HepG2 (cell line): ENCODE results near the gene SMARCA4. TPM values are rescaled to one million over a fixed set of nuclear protein-coding genes. Genes with fewer than 3 reads are reported as not detected.
A peak's percentile ranks its signal among the peaks of the same experiment; 100 is the strongest.

ENCODE experiments used
- AGO1 ChIP-seq: fragments of 200-400 bp; formaldehyde crosslinking; IDR thresholded peaks from 2 replicates; pipeline ENCODE4 v1.6.1; 2017; ENCODE audit warnings: mild to moderate bottlenecking, low read depth, low read length, moderate library complexity; ENCODE audit not compliant: poor library complexity, severe bottlenecking
- CEBPB ChIP-seq: IDR thresholded peaks from 2 replicates; pipeline ENCODE4 v1.6.1; 2011; ENCODE audit warnings: low read depth, low read length, improper control_type of control experiment, borderline replicate concordance
- CHD2 ChIP-seq: IDR thresholded peaks from 2 replicates; pipeline ENCODE4 v1.6.1; 2011; ENCODE audit warnings: low read depth, low read length, improper control_type of control experiment
- DNMT3B ChIP-seq: conservative IDR thresholded peaks from 2 replicates; pipeline ENCODE4 v1.6.1; 2016; ENCODE audit warnings: missing biosample characterization, control low read depth
- KMT2A ChIP-seq: sonication (generic); formaldehyde crosslinking; IDR thresholded peaks from 2 replicates; pipeline ENCODE4 v1.4.0; 2020; ENCODE audit warnings: missing genetic modification reagents
- NFE2L1 ChIP-seq: sonication (generic); formaldehyde crosslinking; IDR thresholded peaks from 2 replicates; pipeline ENCODE4 v1.4.0; 2020; ENCODE audit warnings: missing genetic modification reagents, mild to moderate bottlenecking, borderline replicate concordance
- TAF15 ChIP-seq: fragments of 200-400 bp; formaldehyde crosslinking; IDR thresholded peaks from one replicate; pipeline ENCODE4 v1.6.1; 2018; ENCODE audit warnings: mild to moderate bottlenecking, low read depth, low read length; ENCODE audit not compliant: poor library complexity, severe bottlenecking
- ZBTB33 ChIP-seq: sonication (generic); formaldehyde crosslinking; IDR thresholded peaks from 2 replicates; pipeline ENCODE4 v1.4.0; 2020; ENCODE audit warnings: missing genetic modification reagents
- ZMYM3 ChIP-seq: sonication (generic); formaldehyde crosslinking; IDR thresholded peaks from 2 replicates; pipeline ENCODE4 v1.5.1; 2020; ENCODE audit warnings: mild to moderate bottlenecking, missing genetic modification reagents
- ZNF83 ChIP-seq: sonication (generic); formaldehyde crosslinking; IDR thresholded peaks from 2 replicates; pipeline ENCODE4 v1.4.0; 2020; ENCODE audit warnings: missing genetic modification reagents, mild to moderate bottlenecking, borderline replicate concordance
- polyA plus RNA-seq, 8 experiments: library from polyadenylated mRNA; depleted of rRNA in 3 of 8; stranded (reverse) in 7 of 8; unstranded in 1 of 8; fragments of >200 nt; fragmentation: Illumina TruSeq in 4 of 8; extraction: Trizol in 4 of 8; gene quantifications; 2 replicates each; pipeline versions ENCODE4 v1.2.1 to v1.2.3, GENCODE V29; 2011 to 2016; ENCODE audit warnings: low read depth in 4 of 8, missing spikeins in 1 of 8, mixed read lengths in 1 of 8; ENCODE audit not compliant: insufficient read depth in 1 of 8
- total RNA-seq, 5 experiments: library from RNA; depleted of rRNA; stranded (reverse); fragments of >200 nt; fragmentation: Illumina TruSeq; extraction: Trizol; gene quantifications; 2 replicates each; pipeline ENCODE4 v1.2.3, GENCODE V29; 2016; ENCODE audit warnings: low read depth in 1 of 5
- TF ChIP-seq, protein P1 (sequence below): sonication (generic); formaldehyde crosslinking; conservative IDR thresholded peaks from 2 replicates; pipeline ENCODE4 v1.4.0; 2020; ENCODE audit warnings: mild to moderate bottlenecking, missing genetic modification reagents, moderate library complexity
- TF ChIP-seq, protein P2 (sequence below): sonication (generic); formaldehyde crosslinking; conservative IDR thresholded peaks from 2 replicates; pipeline ENCODE4 v1.8.1; 2023; ENCODE audit warnings: missing genetic modification reagents
- TF ChIP-seq, protein P3 (sequence below): sonication (generic); formaldehyde crosslinking; IDR thresholded peaks from 2 replicates; pipeline ENCODE4 v1.5.1; 2020; ENCODE audit warnings: mild to moderate bottlenecking, missing genetic modification reagents, borderline replicate concordance
- TF ChIP-seq, protein P4 (sequence below): sonication (generic); formaldehyde crosslinking; IDR thresholded peaks from 2 replicates; pipeline ENCODE4 v1.4.0; 2020; ENCODE audit warnings: missing genetic modification reagents, borderline replicate concordance

The SMARCA4 gene
- total and polyA plus RNA-seq, 2 of the 13 experiments (the other 11 are each of a cell fraction or from before 2014, with no cell fraction given), result 25.4 to 45.9 TPM

GRCh38 chr19:11078893-11079292 is 118.1 kb downstream of the SMARCA4 start (continued):
- no peak for TF ChIP-seq CEBPB
- no peak for TF ChIP-seq DNMT3B (CRISPR knock-in tag)
- TF ChIP-seq NFE2L1 (CRISPR knock-in tag), result no peak
- TF ChIP-seq, protein P1, sequence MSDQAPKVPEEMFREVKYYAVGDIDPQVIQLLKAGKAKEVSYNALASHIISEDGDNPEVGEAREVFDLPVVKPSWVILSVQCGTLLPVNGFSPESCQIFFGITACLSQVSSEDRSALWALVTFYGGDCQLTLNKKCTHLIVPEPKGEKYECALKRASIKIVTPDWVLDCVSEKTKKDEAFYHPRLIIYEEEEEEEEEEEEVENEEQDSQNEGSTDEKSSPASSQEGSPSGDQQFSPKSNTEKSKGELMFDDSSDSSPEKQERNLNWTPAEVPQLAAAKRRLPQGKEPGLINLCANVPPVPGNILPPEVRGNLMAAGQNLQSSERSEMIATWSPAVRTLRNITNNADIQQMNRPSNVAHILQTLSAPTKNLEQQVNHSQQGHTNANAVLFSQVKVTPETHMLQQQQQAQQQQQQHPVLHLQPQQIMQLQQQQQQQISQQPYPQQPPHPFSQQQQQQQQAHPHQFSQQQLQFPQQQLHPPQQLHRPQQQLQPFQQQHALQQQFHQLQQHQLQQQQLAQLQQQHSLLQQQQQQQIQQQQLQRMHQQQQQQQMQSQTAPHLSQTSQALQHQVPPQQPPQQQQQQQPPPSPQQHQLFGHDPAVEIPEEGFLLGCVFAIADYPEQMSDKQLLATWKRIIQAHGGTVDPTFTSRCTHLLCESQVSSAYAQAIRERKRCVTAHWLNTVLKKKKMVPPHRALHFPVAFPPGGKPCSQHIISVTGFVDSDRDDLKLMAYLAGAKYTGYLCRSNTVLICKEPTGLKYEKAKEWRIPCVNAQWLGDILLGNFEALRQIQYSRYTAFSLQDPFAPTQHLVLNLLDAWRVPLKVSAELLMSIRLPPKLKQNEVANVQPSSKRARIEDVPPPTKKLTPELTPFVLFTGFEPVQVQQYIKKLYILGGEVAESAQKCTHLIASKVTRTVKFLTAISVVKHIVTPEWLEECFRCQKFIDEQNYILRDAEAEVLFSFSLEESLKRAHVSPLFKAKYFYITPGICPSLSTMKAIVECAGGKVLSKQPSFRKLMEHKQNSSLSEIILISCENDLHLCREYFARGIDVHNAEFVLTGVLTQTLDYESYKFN (CRISPR knock-in tag), result peak; percentile 33; the same call in 1 of the 2 replicates
- TF ChIP-seq, protein P2, sequence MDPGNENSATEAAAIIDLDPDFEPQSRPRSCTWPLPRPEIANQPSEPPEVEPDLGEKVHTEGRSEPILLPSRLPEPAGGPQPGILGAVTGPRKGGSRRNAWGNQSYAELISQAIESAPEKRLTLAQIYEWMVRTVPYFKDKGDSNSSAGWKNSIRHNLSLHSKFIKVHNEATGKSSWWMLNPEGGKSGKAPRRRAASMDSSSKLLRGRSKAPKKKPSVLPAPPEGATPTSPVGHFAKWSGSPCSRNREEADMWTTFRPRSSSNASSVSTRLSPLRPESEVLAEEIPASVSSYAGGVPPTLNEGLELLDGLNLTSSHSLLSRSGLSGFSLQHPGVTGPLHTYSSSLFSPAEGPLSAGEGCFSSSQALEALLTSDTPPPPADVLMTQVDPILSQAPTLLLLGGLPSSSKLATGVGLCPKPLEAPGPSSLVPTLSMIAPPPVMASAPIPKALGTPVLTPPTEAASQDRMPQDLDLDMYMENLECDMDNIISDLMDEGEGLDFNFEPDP (CRISPR knock-in tag), result no peak
- TF ChIP-seq ZMYM3 (CRISPR knock-in tag), result no peak
- TF ChIP-seq KMT2A (CRISPR knock-in tag), result no peak
- TF ChIP-seq ZNF83 (CRISPR knock-in tag), result no peak
- TF ChIP-seq CHD2, result no peak
- TF ChIP-seq AGO1, result no peak
- TF ChIP-seq, protein P3, sequence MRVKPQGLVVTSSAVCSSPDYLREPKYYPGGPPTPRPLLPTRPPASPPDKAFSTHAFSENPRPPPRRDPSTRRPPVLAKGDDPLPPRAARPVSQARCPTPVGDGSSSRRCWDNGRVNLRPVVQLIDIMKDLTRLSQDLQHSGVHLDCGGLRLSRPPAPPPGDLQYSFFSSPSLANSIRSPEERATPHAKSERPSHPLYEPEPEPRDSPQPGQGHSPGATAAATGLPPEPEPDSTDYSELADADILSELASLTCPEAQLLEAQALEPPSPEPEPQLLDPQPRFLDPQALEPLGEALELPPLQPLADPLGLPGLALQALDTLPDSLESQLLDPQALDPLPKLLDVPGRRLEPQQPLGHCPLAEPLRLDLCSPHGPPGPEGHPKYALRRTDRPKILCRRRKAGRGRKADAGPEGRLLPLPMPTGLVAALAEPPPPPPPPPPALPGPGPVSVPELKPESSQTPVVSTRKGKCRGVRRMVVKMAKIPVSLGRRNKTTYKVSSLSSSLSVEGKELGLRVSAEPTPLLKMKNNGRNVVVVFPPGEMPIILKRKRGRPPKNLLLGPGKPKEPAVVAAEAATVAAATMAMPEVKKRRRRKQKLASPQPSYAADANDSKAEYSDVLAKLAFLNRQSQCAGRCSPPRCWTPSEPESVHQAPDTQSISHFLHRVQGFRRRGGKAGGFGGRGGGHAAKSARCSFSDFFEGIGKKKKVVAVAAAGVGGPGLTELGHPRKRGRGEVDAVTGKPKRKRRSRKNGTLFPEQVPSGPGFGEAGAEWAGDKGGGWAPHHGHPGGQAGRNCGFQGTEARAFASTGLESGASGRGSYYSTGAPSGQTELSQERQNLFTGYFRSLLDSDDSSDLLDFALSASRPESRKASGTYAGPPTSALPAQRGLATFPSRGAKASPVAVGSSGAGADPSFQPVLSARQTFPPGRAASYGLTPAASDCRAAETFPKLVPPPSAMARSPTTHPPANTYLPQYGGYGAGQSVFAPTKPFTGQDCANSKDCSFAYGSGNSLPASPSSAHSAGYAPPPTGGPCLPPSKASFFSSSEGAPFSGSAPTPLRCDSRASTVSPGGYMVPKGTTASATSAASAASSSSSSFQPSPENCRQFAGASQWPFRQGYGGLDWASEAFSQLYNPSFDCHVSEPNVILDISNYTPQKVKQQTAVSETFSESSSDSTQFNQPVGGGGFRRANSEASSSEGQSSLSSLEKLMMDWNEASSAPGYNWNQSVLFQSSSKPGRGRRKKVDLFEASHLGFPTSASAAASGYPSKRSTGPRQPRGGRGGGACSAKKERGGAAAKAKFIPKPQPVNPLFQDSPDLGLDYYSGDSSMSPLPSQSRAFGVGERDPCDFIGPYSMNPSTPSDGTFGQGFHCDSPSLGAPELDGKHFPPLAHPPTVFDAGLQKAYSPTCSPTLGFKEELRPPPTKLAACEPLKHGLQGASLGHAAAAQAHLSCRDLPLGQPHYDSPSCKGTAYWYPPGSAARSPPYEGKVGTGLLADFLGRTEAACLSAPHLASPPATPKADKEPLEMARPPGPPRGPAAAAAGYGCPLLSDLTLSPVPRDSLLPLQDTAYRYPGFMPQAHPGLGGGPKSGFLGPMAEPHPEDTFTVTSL (CRISPR knock-in tag), result no peak
- TF ChIP-seq ZBTB33, result no peak
- no peak for TF ChIP-seq TAF15
- TF ChIP-seq, protein P4, sequence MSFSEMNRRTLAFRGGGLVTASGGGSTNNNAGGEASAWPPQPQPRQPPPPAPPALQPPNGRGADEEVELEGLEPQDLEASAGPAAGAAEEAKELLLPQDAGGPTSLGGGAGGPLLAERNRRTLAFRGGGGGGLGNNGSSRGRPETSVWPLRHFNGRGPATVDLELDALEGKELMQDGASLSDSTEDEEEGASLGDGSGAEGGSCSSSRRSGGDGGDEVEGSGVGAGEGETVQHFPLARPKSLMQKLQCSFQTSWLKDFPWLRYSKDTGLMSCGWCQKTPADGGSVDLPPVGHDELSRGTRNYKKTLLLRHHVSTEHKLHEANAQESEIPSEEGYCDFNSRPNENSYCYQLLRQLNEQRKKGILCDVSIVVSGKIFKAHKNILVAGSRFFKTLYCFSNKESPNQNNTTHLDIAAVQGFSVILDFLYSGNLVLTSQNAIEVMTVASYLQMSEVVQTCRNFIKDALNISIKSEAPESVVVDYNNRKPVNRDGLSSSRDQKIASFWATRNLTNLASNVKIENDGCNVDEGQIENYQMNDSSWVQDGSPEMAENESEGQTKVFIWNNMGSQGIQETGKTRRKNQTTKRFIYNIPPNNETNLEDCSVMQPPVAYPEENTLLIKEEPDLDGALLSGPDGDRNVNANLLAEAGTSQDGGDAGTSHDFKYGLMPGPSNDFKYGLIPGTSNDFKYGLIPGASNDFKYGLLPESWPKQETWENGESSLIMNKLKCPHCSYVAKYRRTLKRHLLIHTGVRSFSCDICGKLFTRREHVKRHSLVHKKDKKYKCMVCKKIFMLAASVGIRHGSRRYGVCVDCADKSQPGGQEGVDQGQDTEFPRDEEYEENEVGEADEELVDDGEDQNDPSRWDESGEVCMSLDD (CRISPR knock-in tag), result no peak
